ENCODE results near the gene CRABP2.

The CRABP2 gene

GRCh38 chr1:156652992-156653355 lies 52.4 kb downstream of the CRABP2 start:
- peaks cover 0 to 91% (median 41%) of the 10 kb centered on the region in 5 experiments for H3K27me3 ChIP-seq (replicated peaks in 2 of 5; ENCODE audit: control insufficient read depth in 4 of 5, insufficient read depth in 5 of 5, low read length in 4 of 5)
- WGBS (ENCODE audit: insufficient coverage): 96% methylated on average over 9 of the region's 9 CpGs

GRCh38 chr1:156652131-156652991 lies 53.0 kb downstream of the CRABP2 start:
- Histone ChIP-seq H3K27me3 (replicated peaks in 2 of 5; ENCODE audit: control insufficient read depth in 4 of 5, insufficient read depth in 5 of 5, low read length in 4 of 5) (peaks cover 0 to 94% (median 45%) of the 10 kb centered on the region in 5 experiments), H3K36me3 (ENCODE audit: control insufficient read depth in 4 of 4, insufficient read depth in 4 of 4, low read length in 3 of 4) (no peaks in the 10 kb centered on the region), H3K27ac (ENCODE audit: insufficient read depth in 1 of 2, low read depth in 1 of 2, low read length in 2 of 2, poor library complexity in 1 of 2, severe bottlenecking in 2 of 2) (no peak overlapping the region), H3K4me1 (ENCODE audit: control extremely low read depth in 1 of 4, control insufficient read depth in 4 of 4, insufficient read depth in 4 of 4, low read length in 3 of 4) (peaks cover 0 to 14% (median 12%) of the 10 kb centered on the region in 4 experiments), H3K9me3 (ENCODE audit: control extremely low read depth in 1 of 5, control insufficient read depth in 4 of 5, insufficient read depth in 2 of 5, low read depth in 1 of 5, low read length in 4 of 5) (no peaks in the 10 kb centered on the region), H3K4me3 (ENCODE audit: control insufficient read depth in 1 of 7, extremely low read depth in 1 of 7, insufficient read depth in 4 of 7, low read depth in 2 of 7, low read length in 6 of 7) (no peak overlapping the region)
- peak in 2 of 3 donors; percentile 55 to 67 for DNase-seq
- POLR2A ChIA-PET: no interaction called here
- CTCF ChIA-PET: interaction anchor here (0.8 to 18.3 kb wide), 7 partner anchors 8 to 42 kb away, joined by 3 to 275 read pairs (median 5); partner anchors contain the start of gene HAPLN2
- 70% methylated on average over 10 of the region's 16 CpGs for WGBS (ENCODE audit: insufficient coverage)

More at GRCh38 chr1:156652992-156653355, 52.4 kb downstream of the CRABP2 start:
- CTCF ChIA-PET: interaction anchor here (0.8 to 18.3 kb wide), 4 partner anchors 7 to 41 kb away, joined by 3 to 275 read pairs (median 18); partner anchors contain the start of gene HAPLN2
- Histone ChIP-seq H3K27ac (ENCODE audit: insufficient read depth in 1 of 2, low read depth in 1 of 2, low read length in 2 of 2, poor library complexity in 1 of 2, severe bottlenecking in 2 of 2) (no peak overlapping the region), H3K36me3 (ENCODE audit: control insufficient read depth in 4 of 4, insufficient read depth in 4 of 4, low read length in 3 of 4) (no peaks in the 10 kb centered on the region), H3K4me3 (ENCODE audit: control insufficient read depth in 1 of 7, extremely low read depth in 1 of 7, insufficient read depth in 4 of 7, low read depth in 2 of 7, low read length in 6 of 7) (no peak overlapping the region), H3K9me3 (ENCODE audit: control extremely low read depth in 1 of 5, control insufficient read depth in 4 of 5, insufficient read depth in 2 of 5, low read depth in 1 of 5, low read length in 4 of 5) (no peaks in the 10 kb centered on the region), H3K4me1 (ENCODE audit: control extremely low read depth in 1 of 4, control insufficient read depth in 4 of 4, insufficient read depth in 4 of 4, low read length in 3 of 4) (peaks cover 0 to 20% (median 18%) of the 10 kb centered on the region in 4 experiments)
- POLR2A ChIA-PET: no interaction called here
- no peak for DNase-seq
